Stimulated activated CD4-positive, alpha-beta T cell treated with anti-CD3 and anti-CD28 coated beads, TNF-alpha, amount 100 ng/mL, for 24 hours (primary cell): ENCODE results near the gene PPIA.

Source experiments
- DNase-seq, 3 experiments: peaks; one replicate each; pipeline ENCODE4 v3.0.0-alpha.2; 2020; ENCODE audit warnings: low read depth in 3 of 3

PPIA gene

GRCh38 chr7:44787762-44788161 lies 8.7 kb upstream of the PPIA start:
- no peak for DNase-seq

DNA sequence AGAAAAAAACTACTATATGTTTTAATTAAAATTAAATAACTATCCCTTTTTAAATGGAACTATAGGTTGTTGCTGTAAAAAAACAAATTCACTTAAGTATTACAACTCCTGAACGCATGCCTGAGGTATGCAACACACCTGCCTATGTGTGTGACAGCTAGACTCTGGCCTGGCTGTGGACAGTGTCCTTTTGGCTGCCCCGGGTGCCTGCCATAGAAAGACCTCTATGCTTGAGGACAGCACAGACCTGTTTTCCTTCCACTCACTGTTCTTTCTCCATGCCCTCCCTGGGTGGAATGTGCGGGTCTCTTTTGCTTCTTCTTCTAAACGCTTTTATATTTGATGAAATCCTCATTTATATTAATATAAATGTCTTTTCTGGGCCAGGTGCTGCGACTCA lies 6.5 kb upstream of the PPIA start:
- DNase-seq: no peak

DNA sequence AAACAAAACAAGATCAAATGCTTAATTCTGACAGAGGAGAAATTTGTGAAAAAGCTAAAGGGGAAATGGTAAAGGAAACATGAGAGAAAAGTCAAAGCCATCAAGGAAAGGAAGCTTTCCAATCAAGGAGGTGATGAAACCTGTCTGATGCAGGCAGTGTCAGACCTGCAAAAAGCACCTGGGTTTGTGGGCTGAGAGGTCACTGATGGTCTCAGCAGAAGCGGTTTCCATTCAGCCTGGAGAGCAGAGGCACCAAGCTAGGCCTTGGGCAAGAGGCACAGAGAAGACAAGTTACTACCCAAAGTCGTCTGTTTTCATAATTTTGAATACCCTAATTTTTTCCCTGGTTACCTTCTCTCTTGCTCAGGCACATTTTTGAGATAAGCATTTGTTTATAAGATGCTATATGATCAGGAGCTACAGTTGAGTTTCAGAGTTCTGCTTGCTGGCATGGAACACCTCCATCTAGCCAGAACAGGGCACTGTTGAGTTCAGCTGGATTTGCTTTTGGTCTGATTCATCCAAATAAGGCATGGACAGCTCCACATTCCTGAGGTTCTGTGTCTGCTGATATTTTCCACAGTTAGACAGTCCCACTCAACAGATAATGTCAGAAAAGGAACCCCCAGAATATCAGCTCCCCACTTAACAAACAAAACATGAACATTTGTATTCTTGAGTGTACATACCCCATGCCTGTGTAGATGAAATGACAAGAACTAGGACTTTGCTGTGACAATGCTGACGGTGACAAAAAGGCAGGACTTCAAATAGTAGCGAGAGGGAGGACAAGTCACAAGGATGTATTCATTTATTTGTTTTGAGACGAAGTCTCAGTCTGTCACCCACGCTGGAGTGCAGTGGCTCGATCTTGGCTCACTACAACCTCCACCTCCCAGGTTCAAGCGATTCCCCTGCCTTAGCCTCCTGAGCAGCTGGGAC lies 4.9 kb upstream of the PPIA start:
- DNase-seq: no peak

DNA sequence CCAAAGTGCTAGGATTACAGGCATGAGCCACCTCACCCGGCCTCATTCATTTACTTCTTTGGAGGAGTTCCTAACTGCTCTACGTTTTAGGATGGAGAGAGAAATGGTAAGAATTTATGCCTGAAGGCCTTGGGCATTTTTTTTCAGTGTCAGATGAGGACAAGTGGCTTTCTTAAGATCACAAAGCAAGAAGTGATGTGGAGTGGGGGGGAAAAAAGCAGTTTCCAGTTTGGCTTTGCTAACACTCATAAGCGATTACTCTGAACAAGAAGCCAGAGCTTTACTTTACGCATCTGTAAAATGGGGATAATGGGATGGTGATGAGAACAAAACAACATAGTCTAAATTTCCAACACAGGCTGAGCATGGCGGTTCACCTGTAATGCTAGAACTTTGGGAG lies 2.6 kb upstream of the PPIA start:
- DNase-seq: no peak

GRCh38 chr7:44794331-44794730 lies 2.1 kb upstream of the PPIA start:
- no peak for DNase-seq

DNA sequence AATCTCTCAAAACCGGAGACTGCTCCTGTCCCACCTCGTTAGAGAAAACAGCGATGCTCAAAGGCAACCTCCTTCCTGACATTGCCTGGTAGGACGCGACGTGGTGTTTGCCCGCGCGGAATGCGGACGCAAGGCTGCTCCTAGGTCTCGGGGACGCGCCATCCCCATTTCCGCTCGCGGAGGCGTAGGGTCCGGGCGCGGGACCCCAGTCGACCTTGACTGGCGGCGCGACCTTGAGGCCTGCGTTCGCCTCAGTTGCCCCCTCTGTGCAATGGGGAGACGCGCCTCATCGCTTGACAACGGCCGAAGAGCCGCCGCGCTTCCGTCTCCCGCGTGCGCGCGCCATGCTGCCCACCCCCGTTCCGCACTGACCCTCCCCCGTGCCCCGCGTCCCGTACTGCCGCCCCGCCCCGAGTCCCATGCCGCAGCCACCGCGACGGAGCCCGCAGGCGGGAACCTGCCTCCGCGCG lies 412 bp upstream of the PPIA start:
- no peak for DNase-seq

DNA sequence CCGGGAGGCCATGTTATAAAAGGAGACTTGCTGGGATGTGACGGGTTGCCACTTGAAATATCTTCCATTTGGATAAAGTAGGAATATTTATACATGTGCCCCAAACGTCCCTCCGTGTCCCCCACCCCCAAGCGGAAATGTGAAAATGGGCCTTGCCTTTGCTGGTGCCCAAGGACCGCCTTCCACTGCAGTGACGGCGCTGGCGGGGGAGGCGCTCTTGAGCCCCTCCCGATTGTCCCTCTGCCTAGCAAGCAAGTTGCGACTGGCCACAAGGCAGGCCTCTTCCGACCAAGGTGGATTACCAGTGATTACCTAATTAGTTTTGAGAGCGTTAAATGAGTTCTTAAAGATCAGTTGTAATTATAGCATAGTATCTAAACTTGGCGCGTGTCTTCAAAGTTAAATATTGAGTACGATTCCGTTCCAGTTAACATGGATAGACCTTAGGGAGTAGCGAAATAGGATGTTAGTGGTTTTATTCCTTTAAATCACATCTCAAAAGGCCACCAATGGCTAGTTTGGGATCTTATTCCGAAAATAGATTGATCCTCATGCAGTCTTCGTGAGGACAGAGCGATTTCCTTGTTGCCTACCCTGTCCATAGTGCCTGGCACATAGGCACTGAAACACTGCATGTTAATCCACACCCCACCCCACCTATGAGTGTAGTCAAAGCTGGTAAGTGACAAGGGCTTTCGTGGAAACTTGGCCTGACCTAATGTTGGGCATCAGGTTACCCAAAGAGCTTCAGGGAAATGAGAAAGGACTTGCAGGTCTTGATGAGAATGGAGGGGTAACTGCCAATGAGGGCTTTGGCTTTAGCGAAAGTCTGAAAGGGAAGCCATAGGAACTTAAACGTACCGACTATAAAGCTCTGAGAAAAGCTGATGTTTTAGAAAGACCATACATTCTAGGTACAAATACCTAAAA lies 1.1 kb downstream of the PPIA start:
- peak; percentile 67 to 82 (median 73) for DNase-seq

DNA sequence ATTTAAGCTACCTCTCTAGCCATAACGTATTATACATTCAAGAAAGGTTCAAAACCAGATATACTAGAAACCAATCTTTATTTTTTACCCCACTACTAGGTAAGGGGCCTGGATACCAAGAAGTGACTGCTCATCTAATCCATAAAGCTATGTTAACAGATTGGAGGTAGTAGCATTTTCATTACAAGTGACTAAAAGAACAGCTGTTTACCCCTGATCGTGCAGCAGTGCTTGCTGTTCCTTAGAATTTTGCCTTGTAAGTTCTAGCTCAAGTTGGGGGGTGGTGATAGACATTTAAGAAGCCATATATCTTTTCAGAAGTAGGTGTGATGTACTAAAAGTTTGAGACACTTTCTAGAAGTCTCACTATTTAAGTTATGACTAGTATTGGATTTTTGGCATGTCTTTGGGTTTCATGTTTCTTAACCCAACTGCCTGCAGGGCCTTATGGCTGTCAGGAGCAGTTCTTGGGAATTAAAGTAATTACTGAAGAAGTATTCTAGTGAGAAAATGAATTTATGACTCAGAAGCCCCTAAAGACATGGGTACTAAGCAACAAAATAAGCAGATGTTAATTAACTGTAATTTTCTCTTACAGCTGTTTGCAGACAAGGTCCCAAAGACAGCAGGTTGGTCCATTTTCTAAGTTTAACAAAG lies 2.3 kb downstream of the PPIA start:
- DNase-seq: no peak

DNA sequence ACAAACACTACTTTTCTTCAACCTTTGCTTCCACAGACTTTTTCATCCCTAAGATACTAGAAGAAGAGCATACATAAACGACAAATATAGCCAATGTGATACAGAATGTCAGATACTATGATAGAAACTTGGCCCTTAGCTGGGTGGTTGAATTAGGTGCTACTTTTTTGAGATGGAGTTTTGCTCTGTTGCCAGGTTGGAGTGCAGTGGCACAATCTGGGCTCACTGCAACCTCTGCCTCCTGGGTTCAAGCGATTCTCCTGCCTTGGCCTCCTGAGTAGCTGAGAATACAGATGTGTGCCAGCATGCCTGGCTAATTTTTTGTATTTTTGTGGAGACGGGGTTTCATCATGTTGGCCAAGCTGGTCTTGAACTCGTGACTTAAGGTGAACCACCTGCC lies 3.5 kb downstream of the PPIA start:
- no peak for DNase-seq

DNA sequence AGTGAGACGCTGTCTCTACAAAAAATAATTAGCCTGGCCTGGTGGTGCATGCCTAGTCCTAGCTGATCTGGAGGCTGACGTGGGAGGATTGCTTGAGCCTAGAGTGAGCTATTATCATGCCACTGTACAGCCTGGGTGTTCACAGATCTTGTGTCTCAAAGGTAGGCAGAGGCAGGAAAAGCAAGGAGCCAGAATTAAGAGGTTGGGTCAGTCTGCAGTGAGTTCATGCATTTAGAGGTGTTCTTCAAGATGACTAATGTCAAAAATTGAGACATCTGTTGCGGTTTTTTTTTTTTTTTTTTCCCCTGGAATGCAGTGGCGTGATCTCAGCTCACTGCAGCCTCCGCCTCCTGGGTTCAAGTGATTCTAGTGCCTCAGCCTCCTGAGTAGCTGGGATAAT lies 5.4 kb downstream of the PPIA start:
- no peak for DNase-seq

DNA sequence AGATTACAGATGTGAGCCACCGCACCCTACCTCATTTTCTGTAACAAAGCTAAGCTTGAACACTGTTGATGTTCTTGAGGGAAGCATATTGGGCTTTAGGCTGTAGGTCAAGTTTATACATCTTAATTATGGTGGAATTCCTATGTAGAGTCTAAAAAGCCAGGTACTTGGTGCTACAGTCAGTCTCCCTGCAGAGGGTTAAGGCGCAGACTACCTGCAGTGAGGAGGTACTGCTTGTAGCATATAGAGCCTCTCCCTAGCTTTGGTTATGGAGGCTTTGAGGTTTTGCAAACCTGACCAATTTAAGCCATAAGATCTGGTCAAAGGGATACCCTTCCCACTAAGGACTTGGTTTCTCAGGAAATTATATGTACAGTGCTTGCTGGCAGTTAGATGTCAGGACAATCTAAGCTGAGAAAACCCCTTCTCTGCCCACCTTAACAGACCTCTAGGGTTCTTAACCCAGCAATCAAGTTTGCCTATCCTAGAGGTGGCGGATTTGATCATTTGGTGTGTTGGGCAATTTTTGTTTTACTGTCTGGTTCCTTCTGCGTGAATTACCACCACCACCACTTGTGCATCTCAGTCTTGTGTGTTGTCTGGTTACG lies 6.0 kb downstream of the PPIA start:
- DNase-seq: no peak

GRCh38 chr7:44803828-44804519 lies 7.5 kb downstream of the PPIA start:
- peak in 1 of 3 experiments; percentile 26 for DNase-seq

- DNase-seq: no peak
Observed at GRCh38 chr7:44805950-44806349, 9.5 kb downstream of the PPIA start.

GRCh38 chr7:44808914-44809393 lies 12.5 kb downstream of the PPIA start:
- DNase-seq: no peak

- no peak for DNase-seq
Observed at GRCh38 chr7:44811093-44811492, 14.6 kb downstream of the PPIA start.

DNA sequence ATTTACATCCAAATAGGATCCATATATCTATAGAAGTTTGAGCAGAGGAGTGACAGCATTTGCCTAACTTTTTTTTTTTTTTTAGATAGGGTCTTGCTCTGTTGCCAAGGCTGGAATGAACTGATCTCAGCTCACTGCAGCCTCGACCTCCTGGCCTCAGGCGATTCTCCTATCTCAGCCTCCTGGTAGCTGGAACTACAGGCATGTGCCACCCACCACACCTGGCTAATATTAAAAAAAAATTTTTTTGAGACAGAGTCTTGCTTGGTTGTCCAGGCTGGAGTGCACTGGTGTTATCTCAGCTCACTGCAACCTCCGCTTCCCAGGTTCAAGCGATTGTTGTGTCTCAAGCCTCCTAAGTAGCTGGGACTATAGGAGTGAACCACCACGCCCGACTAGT lies 15.1 kb downstream of the PPIA start:
- no peak for DNase-seq

DNA sequence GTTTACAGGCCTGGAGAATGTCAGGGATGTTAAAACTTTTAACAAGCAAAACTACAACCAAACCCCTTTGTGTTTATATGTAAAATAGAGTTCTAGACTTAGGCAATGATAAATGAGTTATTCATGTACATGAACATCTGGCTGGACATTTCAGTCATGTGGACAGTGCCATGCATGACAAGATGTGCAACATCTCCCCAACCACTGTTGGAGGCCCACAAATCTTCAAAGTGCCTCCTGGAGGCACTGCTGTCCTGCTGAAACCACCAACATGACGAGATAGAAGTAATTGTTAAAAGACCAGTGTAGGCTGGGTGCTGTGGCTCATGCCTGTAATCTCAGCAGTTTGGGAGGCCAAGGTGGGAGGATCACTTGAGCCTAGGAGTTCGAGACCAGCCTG lies 18.4 kb downstream of the PPIA start:
- no peak for DNase-seq

DNA sequence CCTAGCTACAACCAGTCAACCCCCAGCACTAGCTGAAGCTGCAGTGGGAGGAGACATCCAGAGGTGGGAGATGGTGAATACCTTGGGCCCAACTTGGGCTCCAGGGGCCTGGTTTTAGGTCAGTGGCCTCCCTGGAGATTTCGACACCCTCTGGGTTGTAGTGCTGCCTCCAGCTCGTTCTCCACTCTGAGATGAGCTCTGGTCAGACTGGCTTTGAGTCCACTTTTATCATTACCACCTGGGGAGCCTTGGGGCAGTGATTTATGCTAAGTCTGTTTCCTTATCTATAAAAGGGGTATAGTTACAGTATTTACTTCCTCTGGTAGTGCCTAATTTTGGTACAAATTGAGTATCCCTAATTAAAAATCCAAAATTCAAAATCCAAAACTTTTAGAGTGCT lies 22.8 kb downstream of the PPIA start:
- DNase-seq: no peak

DNA sequence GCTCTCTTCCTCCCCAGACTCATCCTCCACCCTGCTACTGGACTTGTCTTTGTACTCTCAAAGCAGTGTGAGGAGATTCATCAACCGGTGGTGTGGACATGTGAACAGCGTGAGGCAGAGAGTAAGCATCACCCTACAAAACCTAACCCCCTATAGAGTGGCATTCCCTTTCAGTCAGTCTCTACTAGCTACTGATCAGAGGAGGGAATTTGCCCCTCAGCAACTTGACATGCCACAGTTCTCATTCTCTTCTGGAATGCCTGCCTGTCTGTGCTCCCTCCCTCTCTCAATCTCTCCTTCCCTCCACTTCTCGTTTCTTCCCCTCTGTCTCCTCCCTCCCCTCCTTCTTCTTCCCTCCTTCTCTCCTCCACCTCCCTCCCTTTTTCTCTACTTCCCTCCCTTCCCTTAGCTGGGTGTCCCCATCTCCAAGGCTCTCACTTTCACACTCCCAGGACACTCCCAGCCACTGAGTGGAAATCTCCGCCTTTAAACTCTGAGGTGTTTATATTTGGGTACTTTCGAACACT lies 26.8 kb downstream of the PPIA start:
- no peak for DNase-seq

DNA sequence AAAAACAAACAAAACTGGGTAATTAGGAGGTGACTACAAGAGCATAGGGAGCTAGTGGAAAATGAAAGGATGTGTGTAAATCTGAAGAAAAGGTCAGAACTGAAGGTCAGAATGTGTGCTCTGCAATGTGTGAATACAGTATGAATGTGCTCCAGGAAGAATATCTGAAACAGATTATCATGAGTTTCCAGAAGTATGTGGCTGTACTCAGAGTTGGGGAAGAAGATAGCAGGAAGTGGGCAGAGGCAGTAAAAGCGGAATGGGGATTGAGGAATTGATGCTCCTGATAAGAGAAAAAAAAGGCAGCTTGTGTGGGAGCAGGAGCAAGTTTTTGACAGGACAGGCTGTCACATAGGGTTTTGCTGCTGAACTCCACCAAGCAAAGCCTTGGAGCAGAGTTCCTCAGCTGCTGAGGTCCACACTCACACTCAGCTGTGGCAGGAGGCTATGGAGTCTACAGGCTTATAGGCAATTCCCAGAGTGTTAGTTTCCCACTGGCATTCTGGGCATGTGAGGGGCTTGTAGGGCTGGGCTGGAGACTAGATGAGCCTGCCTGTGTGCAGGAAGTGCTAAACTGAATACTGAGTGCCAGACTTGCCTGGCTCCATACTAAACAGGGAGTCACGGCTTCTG lies 28.5 kb downstream of the PPIA start:
- no peak for DNase-seq
